Suprapubic skin (tissue), 4 donors: Measurements from ENCODE around the gene PRSS27. TPM values are rescaled to one million over a fixed set of nuclear protein-coding genes. Genes with fewer than 3 reads are reported as not detected.
"Not testable (repeated sequence)": the region's sequence is repeated elsewhere in the genome, so short reads cannot be mapped to it uniquely, and the experiment has no call there.

Source experiments
- DNase-seq, 2 donors: peaks; one replicate each; pipeline ENCODE4 v3.0.0-alpha.2; 2019; ENCODE audit warnings: low spot score in 2 of 2
- H3K27ac ChIP-seq: fragments of 200-600 bp; sonication (generic); one replicate; pipeline ENCODE4 v1.5.1; 2019
- H3K27me3 ChIP-seq: fragments of 200-600 bp; sonication (generic); one replicate; pipeline ENCODE4 v1.5.1; 2019
- H3K36me3 ChIP-seq: fragments of 200-600 bp; sonication (generic); one replicate; pipeline ENCODE4 v1.5.1; 2019
- H3K4me1 ChIP-seq: fragments of 200-600 bp; sonication (generic); one replicate; pipeline ENCODE4 v1.5.1; 2019
- H3K4me3 ChIP-seq: fragments of 200-600 bp; sonication (generic); one replicate; pipeline ENCODE4 v1.5.1; 2019; ENCODE audit warnings: mild to moderate bottlenecking
- H3K9me3 ChIP-seq: fragments of 200-600 bp; sonication (generic); one replicate; pipeline ENCODE4 v1.5.1; 2019
- CTCF ChIP-seq, 2 donors: fragments of 200-600 bp in 1 of 2; fragments of 450-650 bp in 1 of 2; sonication (generic) in 1 of 2; IDR thresholded peaks; one replicate each; pipeline ENCODE4 v1.5.1; 2016 to 2019; ENCODE audit warnings: antibody characterized with exemption in 2 of 2, mild to moderate bottlenecking in 1 of 2, moderate library complexity in 1 of 2
- EP300 ChIP-seq: sonication (generic); formaldehyde crosslinking; IDR thresholded peaks from one replicate; pipeline ENCODE4 v1.6.1; 2017; ENCODE audit warnings: antibody characterized with exemption
- POLR2A ChIP-seq, 2 donors: fragments of 450-650 bp; IDR thresholded peaks; one replicate each; pipeline ENCODE4 v1.6.1; 2017; ENCODE audit warnings: antibody characterized with exemption in 2 of 2, mild to moderate bottlenecking in 2 of 2, moderate library complexity in 2 of 2
- POLR2AphosphoS5 ChIP-seq, 3 donors: sonication (generic); formaldehyde crosslinking; IDR thresholded peaks; one replicate each; pipeline ENCODE4 v1.6.1; 2017; ENCODE audit warnings: antibody characterized with exemption in 3 of 3
- WGBS: methylation state at CpG from one replicate; pipeline ENCODE4 v1.1.5; 2018; 5-methylcytosine and 5-hydroxymethylcytosine counted together
- total RNA-seq, 4 donors: library from RNA; depleted of rRNA; stranded (reverse); fragments of >200 nt; gene quantifications; one replicate each; pipeline ENCODE4 v1.1.0, GENCODE V29; 2016

The PRSS27 gene
- total RNA-seq, 4 donors from 2014 or later: 1.6 to 9.5 (median 5.6) TPM

GRCh38 chr16:2734844-2735515, 15.0 kb upstream of the PRSS27 start:
- Histone ChIP-seq H3K36me3 (no peaks in the 10 kb centered on the region), H3K4me1 (no peaks in the 10 kb centered on the region), H3K9me3 (no peaks in the 10 kb centered on the region), H3K27ac (no peak overlapping the region), H3K27me3 (peaks cover 20% of the 10 kb centered on the region), H3K4me3 (no peak overlapping the region)
- 73% methylated on average over 10 of the region's 10 CpGs for WGBS
- TF ChIP-seq POLR2A (IDR thresholded peaks at IDR 0.05): no peak
- TF ChIP-seq POLR2AphosphoS5 (IDR thresholded peaks at IDR 0.05): no peak
- no peak for TF ChIP-seq CTCF (IDR thresholded peaks at IDR 0.05)
- no peak for TF ChIP-seq EP300
- no peak for DNase-seq

GRCh38 chr16:2728034-2728433, 8.0 kb upstream of the PRSS27 start:
- Histone ChIP-seq H3K4me1 (no peaks in the 10 kb centered on the region), H3K9me3 (no peaks in the 10 kb centered on the region), H3K36me3 (no peaks in the 10 kb centered on the region), H3K27me3 (peaks cover 6% of the 10 kb centered on the region), H3K27ac (no peak overlapping the region), H3K4me3 (no peak overlapping the region)
- WGBS: 81% methylated on average over 7 of the region's 7 CpGs
- DNase-seq: no peak
- no peak for TF ChIP-seq POLR2A (IDR thresholded peaks at IDR 0.05)
- no peak for TF ChIP-seq POLR2AphosphoS5 (IDR thresholded peaks at IDR 0.05)
- no peak for TF ChIP-seq EP300
- no peak for TF ChIP-seq CTCF (IDR thresholded peaks at IDR 0.05)

- 81% methylated on average over 5 of the region's 5 CpGs for WGBS
- Histone ChIP-seq H3K4me1 (no peaks in the 10 kb centered on the region), H3K27me3 (peaks cover 6% of the 10 kb centered on the region), H3K4me3 (no peak overlapping the region), H3K36me3 (no peaks in the 10 kb centered on the region), H3K27ac (no peak overlapping the region), H3K9me3 (no peaks in the 10 kb centered on the region)
- no peak for DNase-seq
- no peak for TF ChIP-seq CTCF (IDR thresholded peaks at IDR 0.05)
- TF ChIP-seq POLR2A (IDR thresholded peaks at IDR 0.05): no peak
- TF ChIP-seq EP300: no peak
- no peak for TF ChIP-seq POLR2AphosphoS5 (IDR thresholded peaks at IDR 0.05)
These were observed 6.9 kb upstream of the PRSS27 start for GRCh38 chr16:2726923-2727322.

DNA sequence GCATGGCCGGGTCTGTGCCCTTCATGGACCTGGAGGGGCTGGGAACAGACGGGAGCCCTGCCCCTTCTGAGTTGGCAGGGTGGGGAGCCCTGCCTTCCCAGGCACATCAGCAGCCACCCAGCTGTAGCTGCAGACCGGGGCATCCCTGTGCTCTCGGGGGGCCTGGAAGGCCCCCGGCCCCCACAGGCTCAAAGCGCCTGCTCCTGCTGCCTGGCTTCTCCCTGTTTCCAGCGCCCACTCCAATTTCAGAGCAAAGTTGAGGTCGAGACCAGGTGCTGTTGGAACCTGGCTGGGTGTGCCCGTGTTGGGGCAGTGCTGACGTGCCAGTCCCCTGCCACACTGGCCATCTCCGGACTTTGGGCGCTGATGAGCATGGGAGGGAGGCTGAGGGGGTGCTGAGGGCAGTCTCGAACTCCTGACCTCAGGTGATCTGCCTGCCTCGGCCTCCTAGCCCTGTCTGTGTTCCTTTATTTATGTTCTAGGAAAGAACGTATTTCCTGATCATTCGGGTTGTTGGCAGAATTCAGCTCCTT, 4.9 kb upstream of the PRSS27 start:
- Histone ChIP-seq H3K27ac (no peak overlapping the region), H3K9me3 (no peaks in the 10 kb centered on the region), H3K4me1 (peaks cover 15% of the 10 kb centered on the region), H3K4me3 (no peak overlapping the region), H3K27me3 (peaks cover 6% of the 10 kb centered on the region), H3K36me3 (no peaks in the 10 kb centered on the region)
- 74% methylated on average over 12 of the region's 16 CpGs for WGBS
- DNase-seq: no peak
- TF ChIP-seq EP300 (no peak), POLR2AphosphoS5 (IDR thresholded peaks at IDR 0.05) (no peak), POLR2A (IDR thresholded peaks at IDR 0.05) (no peak)

- no peak for DNase-seq
- TF ChIP-seq POLR2AphosphoS5 (IDR thresholded peaks at IDR 0.05) (no peak), CTCF (IDR thresholded peaks at IDR 0.05) (no peak), EP300 (no peak), POLR2A (IDR thresholded peaks at IDR 0.05) (no peak)
- peaks cover 6% of the 10 kb centered on the region for H3K27me3 ChIP-seq
- H3K4me3 ChIP-seq: no peak overlapping the region
- H3K4me1 ChIP-seq: peaks cover 22% of the 10 kb centered on the region
- WGBS: 80% methylated on average over 7 of the region's 7 CpGs
- H3K27ac ChIP-seq: no peak overlapping the region
- no peaks in the 10 kb centered on the region for H3K9me3 ChIP-seq
- no peaks in the 10 kb centered on the region for H3K36me3 ChIP-seq
These were observed 4.2 kb upstream of the PRSS27 start for GRCh38 chr16:2724088-2724676.

- H3K4me1 ChIP-seq: peaks cover 26% of the 10 kb centered on the region
- not testable (repeated sequence) for H3K27me3 ChIP-seq, H3K9me3 ChIP-seq, DNase-seq, H3K36me3 ChIP-seq
- peak overlapping the region; percentile 86 for H3K27ac ChIP-seq
- 43% methylated on average over 14 of the region's 14 CpGs for WGBS
- H3K4me3 ChIP-seq: peak overlapping the region; percentile 74
These were observed 1.7 kb upstream of the PRSS27 start for GRCh38 chr16:2721634-2722173.
